ENCODE measurements around the gene WDTC1.

WDTC1 gene

DNA sequence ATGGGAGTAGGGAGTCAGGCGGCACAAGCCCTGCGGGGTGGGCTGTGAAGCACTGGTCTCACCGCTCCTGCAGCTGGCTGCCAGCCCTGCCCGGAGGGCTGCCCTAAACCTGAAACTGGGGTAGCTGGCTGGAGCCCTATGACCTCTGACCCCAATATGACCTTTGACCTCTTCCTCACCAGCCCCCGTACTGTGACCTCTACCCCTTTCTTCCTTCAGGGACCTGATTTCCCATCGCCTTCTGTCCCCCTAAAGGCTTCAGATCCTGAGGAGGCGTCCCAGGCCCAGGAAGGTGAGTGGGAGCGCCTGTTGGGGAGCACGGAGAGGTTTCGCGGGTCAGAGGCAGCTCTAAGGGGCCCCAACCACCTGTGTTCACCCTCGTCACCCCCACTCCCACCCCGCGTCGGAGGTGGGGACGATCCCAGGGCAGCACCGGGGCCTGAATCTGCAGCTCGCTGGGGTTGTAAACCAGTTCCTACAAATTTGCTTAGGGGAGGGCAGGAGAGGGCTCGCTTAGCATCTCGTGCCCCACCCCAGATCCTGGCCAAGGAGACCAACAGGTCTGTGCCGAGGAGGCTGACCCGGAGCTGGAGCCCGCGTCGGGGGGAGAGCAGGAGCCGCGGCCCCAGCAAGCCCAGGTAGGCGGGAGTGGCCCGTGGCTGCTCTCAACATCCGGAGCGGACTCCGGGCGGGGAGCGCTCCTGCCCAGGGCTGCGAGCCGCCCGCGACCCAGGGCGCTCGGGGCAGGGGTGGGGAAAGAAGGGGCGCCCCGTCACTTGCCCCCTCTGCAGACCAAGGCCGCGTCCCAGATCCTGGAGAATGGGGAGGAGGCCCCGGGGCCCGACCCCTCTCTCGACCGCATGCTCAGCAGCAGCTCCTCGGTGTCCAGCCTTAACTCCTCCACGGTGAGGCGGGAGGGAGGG lies 114.7 kb downstream of the WDTC1 start:
- peaks cover 9% of the 10 kb centered on the region for H3K27me3 ChIP-seq (ENCODE audit: insufficient read depth, low read length)
- no peaks in the 10 kb centered on the region for H3K9me3 ChIP-seq (ENCODE audit: insufficient read depth, low read depth, low read length)
- 14% methylated on average over 51 of the region's 51 CpGs for WGBS
- no peaks in the 10 kb centered on the region; the same call in 1 of the 2 replicates for H3K36me3 ChIP-seq (ENCODE audit: insufficient read depth, low read length)
- peak overlapping the region; percentile 41; the same call in 1 of the 2 replicates for H3K27ac ChIP-seq (ENCODE audit: low read depth, low read length)
- H3K4me1 ChIP-seq (ENCODE audit: insufficient read depth, low read length) = no peaks in the 10 kb centered on the region
- H3K4me3 ChIP-seq (ENCODE audit: low read length) = peak overlapping the region; percentile 65
- H3K9ac ChIP-seq (ENCODE audit: low read depth, low read length) = peak overlapping the region; percentile 44

DNA sequence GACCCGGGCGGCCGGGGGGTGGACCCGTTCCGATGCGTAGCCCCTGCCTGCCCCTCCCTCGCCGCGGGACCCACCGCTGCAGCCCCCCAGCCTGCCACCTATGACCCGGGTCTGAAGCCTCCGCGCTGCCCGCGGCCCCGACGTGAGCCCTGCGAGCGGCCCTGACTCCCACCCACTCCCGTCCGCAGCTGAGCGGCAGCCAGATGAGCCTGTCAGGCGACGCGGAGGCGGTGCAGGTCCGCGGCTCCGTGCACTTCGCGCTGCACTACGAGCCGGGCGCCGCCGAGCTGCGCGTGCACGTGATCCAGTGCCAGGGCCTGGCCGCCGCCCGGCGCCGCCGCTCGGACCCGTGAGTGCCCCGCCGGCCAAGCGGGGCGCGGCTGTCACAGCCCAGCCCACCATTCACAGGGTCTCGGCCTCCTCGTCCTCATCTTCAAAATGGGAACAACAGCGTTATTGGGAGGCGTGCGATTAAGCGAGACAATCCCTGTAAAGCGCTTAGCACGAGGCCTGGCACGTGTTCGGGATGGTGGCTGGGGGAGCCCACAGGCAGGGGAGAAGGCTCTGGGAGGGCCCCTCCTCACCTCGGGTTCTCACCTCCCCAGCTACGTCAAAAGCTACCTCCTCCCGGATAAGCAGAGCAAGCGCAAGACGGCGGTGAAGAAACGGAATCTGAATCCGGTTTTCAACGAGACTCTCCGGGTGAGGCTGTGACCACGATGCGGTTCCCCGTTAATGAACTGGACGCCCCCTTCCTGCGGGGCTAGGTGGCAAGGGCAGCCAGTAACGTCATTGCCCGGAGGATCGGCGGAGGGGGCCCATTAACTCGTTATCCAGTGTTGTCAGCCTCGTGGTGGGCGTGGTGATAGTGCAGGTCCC lies 115.6 kb downstream of the WDTC1 start:
- H3K27me3 ChIP-seq (ENCODE audit: insufficient read depth, low read length) = peaks cover 9% of the 10 kb centered on the region
- H3K36me3 ChIP-seq (ENCODE audit: insufficient read depth, low read length) = no peaks in the 10 kb centered on the region; the same call in 1 of the 2 replicates
- H3K4me1 ChIP-seq (ENCODE audit: insufficient read depth, low read length) = no peaks in the 10 kb centered on the region
- 11% methylated on average over 84 of the region's 84 CpGs for WGBS
- H3K4me3 ChIP-seq (ENCODE audit: low read length) = peak overlapping the region; percentile 65
- H3K9me3 ChIP-seq (ENCODE audit: insufficient read depth, low read depth, low read length) = no peaks in the 10 kb centered on the region
- H3K9ac ChIP-seq (ENCODE audit: low read depth, low read length) = peak overlapping the region; percentile 44
- H3K27ac ChIP-seq (ENCODE audit: low read depth, low read length) = no peak overlapping the region

DNA sequence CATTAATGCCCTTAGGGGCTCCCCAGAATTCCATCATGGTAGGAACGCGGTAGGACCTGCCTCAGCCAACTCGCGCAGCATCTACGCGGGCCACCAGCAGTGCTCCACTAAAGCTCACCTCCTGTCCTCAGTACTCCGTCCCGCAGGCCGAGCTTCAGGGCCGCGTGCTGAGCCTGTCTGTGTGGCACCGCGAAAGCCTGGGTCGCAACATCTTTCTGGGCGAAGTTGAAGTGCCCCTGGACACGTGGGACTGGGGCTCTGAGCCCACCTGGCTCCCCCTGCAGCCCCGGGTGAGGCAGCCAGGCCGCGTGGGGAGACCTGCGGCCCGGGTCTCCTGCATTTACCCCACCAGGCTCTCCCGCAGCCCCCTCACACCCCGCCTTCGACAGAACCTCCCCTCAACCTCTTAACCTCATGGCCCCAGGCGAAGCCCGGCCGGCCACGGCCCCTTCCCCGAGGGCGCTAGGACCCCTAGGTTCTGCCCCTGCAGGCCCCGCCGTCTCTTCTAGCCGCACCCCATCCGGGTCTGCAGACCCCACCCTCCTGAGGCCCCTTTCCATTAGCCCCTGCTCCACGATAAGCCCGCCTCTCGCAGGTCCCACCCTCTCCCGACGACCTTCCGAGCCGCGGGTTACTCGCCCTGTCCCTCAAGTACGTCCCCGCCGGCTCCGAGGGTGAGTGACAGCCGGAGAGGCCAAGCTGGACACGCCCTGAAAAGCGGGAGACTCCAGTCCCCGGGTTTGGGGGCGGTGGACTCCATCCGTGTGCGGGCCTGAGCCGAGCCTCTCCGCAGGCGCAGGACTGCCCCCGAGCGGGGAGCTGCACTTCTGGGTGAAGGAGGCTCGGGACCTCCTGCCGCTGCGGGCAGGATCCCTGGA lies 116.5 kb downstream of the WDTC1 start:
- H3K4me3 ChIP-seq (ENCODE audit: low read length) = peak overlapping the region; percentile 65

DNA sequence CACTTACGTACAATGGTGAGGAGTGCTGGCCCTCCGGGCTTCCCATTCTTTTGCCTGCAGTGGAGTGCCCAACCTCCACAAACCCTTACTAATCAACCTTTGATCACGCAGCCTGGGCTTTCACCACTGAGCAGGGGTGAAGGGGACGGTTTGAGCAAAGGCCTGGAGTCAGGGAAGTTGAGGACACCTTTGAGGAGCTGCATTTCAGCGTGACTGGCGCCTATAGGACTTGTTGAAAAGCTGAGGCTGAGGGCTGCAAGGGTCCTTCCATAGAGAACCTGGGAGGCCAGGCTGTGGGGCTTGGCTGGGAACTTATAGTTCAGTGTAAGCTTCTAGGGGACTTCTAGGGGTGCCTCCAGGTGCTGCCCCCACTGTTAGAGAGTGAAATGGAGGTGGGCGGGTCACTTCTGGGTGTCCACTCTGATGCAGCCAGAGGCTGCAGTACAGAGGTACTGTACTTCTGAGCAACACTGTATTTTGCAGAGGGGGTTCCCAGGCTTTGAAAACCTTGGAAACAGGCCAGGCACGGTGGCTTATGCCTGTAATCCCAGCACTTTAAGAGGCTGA lies 117.2 kb downstream of the WDTC1 start:
- Histone ChIP-seq H3K9ac (ENCODE audit: low read depth, low read length) (peak overlapping the region; percentile 56), H3K36me3 (ENCODE audit: insufficient read depth, low read length) (no peaks in the 10 kb centered on the region; the same call in 1 of the 2 replicates), H3K4me1 (ENCODE audit: insufficient read depth, low read length) (no peaks in the 10 kb centered on the region), H3K4me3 (ENCODE audit: low read length) (peak overlapping the region; percentile 65), H3K27me3 (ENCODE audit: insufficient read depth, low read length) (peaks cover 9% of the 10 kb centered on the region), H3K27ac (ENCODE audit: low read depth, low read length) (peak overlapping the region; percentile 14; the same call in 1 of the 2 replicates), H3K9me3 (ENCODE audit: insufficient read depth, low read depth, low read length) (no peaks in the 10 kb centered on the region)
- 26% methylated on average over 7 of the region's 8 CpGs for whole genome bisulfite sequencing

More for the DNA sequence above, 116.5 kb downstream of the WDTC1 start:
- H3K27ac ChIP-seq (ENCODE audit: low read depth, low read length) = peak overlapping the region; percentile 14; the same call in 1 of the 2 replicates
- peak overlapping the region; percentile 56 for H3K9ac ChIP-seq (ENCODE audit: low read depth, low read length)
- H3K9me3 ChIP-seq (ENCODE audit: insufficient read depth, low read depth, low read length) = no peaks in the 10 kb centered on the region
- H3K36me3 ChIP-seq (ENCODE audit: insufficient read depth, low read length) = no peaks in the 10 kb centered on the region; the same call in 1 of the 2 replicates
- no peaks in the 10 kb centered on the region for H3K4me1 ChIP-seq (ENCODE audit: insufficient read depth, low read length)
- H3K27me3 ChIP-seq (ENCODE audit: insufficient read depth, low read length) = peaks cover 9% of the 10 kb centered on the region
- 8% methylated on average over 62 of the region's 62 CpGs for WGBS

DNA sequence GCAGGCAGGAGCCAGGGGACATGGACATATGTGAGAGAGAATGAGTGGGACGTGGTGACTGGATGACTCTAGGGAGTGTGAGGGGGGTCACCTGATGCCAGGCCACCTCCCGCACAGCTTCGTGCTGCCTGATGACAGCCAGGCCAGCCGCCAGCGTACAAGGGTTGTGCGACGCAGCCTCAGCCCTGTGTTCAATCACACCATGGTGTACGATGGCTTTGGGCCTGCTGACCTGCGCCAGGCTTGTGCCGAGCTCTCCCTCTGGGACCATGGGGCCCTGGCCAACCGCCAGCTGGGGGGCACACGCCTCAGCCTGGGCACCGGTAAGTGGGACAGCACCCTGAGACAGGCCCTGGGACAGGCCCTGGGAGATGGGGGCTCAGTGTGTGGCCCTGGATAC lies 118.7 kb downstream of the WDTC1 start:
- H3K4me3 ChIP-seq (ENCODE audit: low read length) = no peak overlapping the region
- no peak overlapping the region for H3K9ac ChIP-seq (ENCODE audit: low read depth, low read length)

DNA sequence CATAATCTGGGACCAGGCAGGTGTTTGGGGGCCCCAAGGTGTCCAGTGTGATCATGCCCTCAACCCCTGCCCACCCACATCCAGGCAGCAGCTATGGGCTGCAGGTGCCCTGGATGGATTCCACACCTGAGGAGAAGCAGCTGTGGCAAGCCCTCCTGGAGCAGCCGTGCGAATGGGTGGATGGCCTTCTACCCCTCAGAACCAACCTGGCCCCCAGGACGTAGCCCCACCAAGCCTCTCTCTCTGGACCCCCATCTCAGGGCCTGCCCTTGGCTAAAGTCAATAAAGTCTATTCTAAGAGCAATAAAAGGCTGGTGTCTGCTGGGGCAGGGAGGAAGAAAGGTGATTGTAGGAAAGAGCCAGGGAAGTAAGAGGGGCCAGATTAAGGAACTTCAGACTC lies 119.2 kb downstream of the WDTC1 start:
- H3K36me3 ChIP-seq (ENCODE audit: insufficient read depth, low read length) = no peaks in the 10 kb centered on the region; the same call in 1 of the 2 replicates
- no peak overlapping the region for H3K27ac ChIP-seq (ENCODE audit: low read depth, low read length)
- peaks cover 20% of the 10 kb centered on the region for H3K27me3 ChIP-seq (ENCODE audit: insufficient read depth, low read length)
- no peaks in the 10 kb centered on the region for H3K9me3 ChIP-seq (ENCODE audit: insufficient read depth, low read depth, low read length)
- H3K9ac ChIP-seq (ENCODE audit: low read depth, low read length) = no peak overlapping the region
- no peak overlapping the region for H3K4me3 ChIP-seq (ENCODE audit: low read length)
- no peaks in the 10 kb centered on the region for H3K4me1 ChIP-seq (ENCODE audit: insufficient read depth, low read length)
- 92% methylated on average over 3 of the region's 3 CpGs for WGBS

More for the DNA sequence above, 118.7 kb downstream of the WDTC1 start:
- Histone ChIP-seq H3K27ac (ENCODE audit: low read depth, low read length) (no peak overlapping the region), H3K4me1 (ENCODE audit: insufficient read depth, low read length) (no peaks in the 10 kb centered on the region), H3K36me3 (ENCODE audit: insufficient read depth, low read length) (no peaks in the 10 kb centered on the region; the same call in 1 of the 2 replicates), H3K27me3 (ENCODE audit: insufficient read depth, low read length) (peaks cover 15% of the 10 kb centered on the region), H3K9me3 (ENCODE audit: insufficient read depth, low read depth, low read length) (no peaks in the 10 kb centered on the region)
- WGBS = 95% methylated on average over 13 of the region's 13 CpGs

DNA sequence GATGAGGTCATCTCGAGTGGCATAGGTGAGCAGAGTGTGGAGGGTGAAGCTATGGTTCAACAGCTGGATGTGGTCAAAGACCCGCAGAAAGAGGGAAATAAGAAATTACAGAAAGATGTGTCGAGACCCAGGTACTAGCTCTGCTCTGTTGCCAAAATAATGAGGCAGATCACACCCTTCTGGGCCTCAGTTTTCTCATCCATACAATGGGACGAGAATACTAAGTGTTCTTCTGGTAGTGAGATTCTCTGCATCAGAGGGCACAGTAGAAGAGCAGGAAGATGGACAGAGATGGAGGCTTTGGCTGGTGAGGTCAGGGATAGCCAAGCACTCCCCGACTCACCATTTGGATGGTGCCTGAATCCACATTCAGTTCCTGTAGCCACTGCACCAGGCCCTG lies 121.3 kb downstream of the WDTC1 start:
- Histone ChIP-seq H3K9me3 (ENCODE audit: insufficient read depth, low read depth, low read length) (no peaks in the 10 kb centered on the region), H3K9ac (ENCODE audit: low read depth, low read length) (no peak overlapping the region), H3K4me1 (ENCODE audit: insufficient read depth, low read length) (0 out of 2 replicates have a peak, but pooled peaks cover 3% of the 10 kb centered on the region), H3K4me3 (ENCODE audit: low read length) (no peak overlapping the region), H3K27ac (ENCODE audit: low read depth, low read length) (no peak overlapping the region), H3K36me3 (ENCODE audit: insufficient read depth, low read length) (no peaks in the 10 kb centered on the region; the same call in 1 of the 2 replicates), H3K27me3 (ENCODE audit: insufficient read depth, low read length) (peaks cover 31% of the 10 kb centered on the region)
- WGBS = 92% methylated on average over 5 of the region's 5 CpGs

DNA sequence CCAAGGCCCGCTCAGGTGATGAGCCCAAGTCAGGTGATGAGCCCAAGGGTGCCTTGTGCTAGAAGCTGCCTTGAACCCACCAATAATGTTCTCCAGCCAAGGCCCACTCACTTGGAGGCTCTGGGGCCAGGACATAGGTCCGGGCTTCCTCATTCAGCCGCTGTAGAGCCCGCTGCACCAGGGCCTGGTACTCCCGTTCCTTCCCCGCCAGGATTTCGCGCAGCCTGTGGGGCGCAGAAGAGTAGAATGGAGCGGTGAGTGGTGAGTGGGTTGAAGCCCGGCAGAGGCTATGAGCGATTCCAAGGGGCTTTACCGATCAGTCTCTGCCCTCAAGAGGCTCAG lies 121.8 kb downstream of the WDTC1 start:
- H3K9me3 ChIP-seq (ENCODE audit: insufficient read depth, low read depth, low read length) = no peaks in the 10 kb centered on the region
- no peak overlapping the region for H3K9ac ChIP-seq (ENCODE audit: low read depth, low read length)
- no peak overlapping the region for H3K27ac ChIP-seq (ENCODE audit: low read depth, low read length)
- 0 out of 2 replicates have a peak, but pooled peaks cover 3% of the 10 kb centered on the region for H3K4me1 ChIP-seq (ENCODE audit: insufficient read depth, low read length)
- H3K4me3 ChIP-seq (ENCODE audit: low read length) = no peak overlapping the region
- 92% methylated on average over 13 of the region's 13 CpGs for WGBS
- no peaks in the 10 kb centered on the region; the same call in 1 of the 2 replicates for H3K36me3 ChIP-seq (ENCODE audit: insufficient read depth, low read length)
- H3K27me3 ChIP-seq (ENCODE audit: insufficient read depth, low read length) = peaks cover 36% of the 10 kb centered on the region

DNA sequence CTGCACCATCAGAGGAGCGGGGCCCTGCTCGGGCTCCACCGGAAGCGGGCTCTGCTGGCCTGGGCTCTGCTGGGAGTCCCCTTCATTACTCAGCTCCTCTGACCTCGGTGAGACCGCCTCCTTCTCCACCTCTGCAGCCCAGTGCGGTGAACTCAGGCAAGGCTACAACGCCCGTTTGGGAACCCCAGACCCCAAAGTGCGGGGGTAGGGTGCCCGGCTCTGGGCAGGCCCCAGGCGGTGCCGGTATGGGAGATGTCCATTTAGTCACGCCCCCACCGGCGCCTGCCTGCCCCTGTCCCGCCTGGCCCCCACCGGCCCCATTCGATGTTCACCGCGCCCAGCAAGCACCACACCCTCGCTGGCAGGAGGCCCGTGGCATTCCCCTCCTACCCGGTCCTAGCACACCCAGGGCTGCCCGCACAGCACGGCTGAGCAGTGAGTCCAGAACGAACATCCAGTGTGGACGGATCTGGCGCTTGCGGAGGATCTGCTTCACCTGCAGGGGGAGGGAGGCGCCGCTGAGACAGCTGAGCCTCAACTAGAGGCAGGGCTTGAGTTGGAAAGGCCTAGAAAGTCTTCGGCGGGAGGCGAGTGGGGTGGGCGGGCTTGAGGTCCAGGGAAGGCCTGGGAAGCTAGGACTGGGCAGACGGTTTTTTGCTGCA lies 122.3 kb downstream of the WDTC1 start:
- H3K27ac ChIP-seq (ENCODE audit: low read depth, low read length) = no peak overlapping the region

More for the DNA sequence above, 122.3 kb downstream of the WDTC1 start:
- no peaks in the 10 kb centered on the region for H3K9me3 ChIP-seq (ENCODE audit: insufficient read depth, low read depth, low read length)
- no peak overlapping the region for H3K9ac ChIP-seq (ENCODE audit: low read depth, low read length)
- 84% methylated on average over 37 of the region's 37 CpGs for WGBS
- H3K4me3 ChIP-seq (ENCODE audit: low read length) = no peak overlapping the region
- H3K4me1 ChIP-seq (ENCODE audit: insufficient read depth, low read length) = 0 out of 2 replicates have a peak, but pooled peaks cover 3% of the 10 kb centered on the region
- H3K36me3 ChIP-seq (ENCODE audit: insufficient read depth, low read length) = no peaks in the 10 kb centered on the region; the same call in 1 of the 2 replicates
- H3K27me3 ChIP-seq (ENCODE audit: insufficient read depth, low read length) = peaks cover 42% of the 10 kb centered on the region

Data from HUES64 (cell line).